KOPT-K1 (cell line): ENCODE results near the gene PLEKHA8.

Experiments
- H3K27ac ChIP-seq: fragments of 200-600 bp; sonication (generic); 2 replicates; pipeline ENCODE4 v1.5.1; 2016; ENCODE audit warnings: antibody characterized with exemption, mild to moderate bottlenecking, low read depth, low read length; ENCODE audit not compliant: poor library complexity, severe bottlenecking
- H3K36me3 ChIP-seq: fragments of 200-600 bp; sonication (generic); 2 replicates; pipeline ENCODE4 v1.5.1; 2017; ENCODE audit warnings: antibody characterized with exemption, mild to moderate bottlenecking, low read length, moderate library complexity; ENCODE audit not compliant: insufficient read depth
- H3K9me3 ChIP-seq: fragments of 200-600 bp; sonication (generic); 2 replicates; pipeline ENCODE4 v1.5.1; 2017; ENCODE audit warnings: antibody characterized with exemption, low read length, mild to moderate bottlenecking; ENCODE audit not compliant: insufficient read depth, poor library complexity, severe bottlenecking

The PLEKHA8 gene

GRCh38 chr7:30147785-30148184 is 119.6 kb downstream of the PLEKHA8 start:
- H3K27ac ChIP-seq = peak overlapping the region; percentile 54
- no peaks in the 10 kb centered on the region for H3K9me3 ChIP-seq
- H3K36me3 ChIP-seq = no peaks in the 10 kb centered on the region

DNA sequence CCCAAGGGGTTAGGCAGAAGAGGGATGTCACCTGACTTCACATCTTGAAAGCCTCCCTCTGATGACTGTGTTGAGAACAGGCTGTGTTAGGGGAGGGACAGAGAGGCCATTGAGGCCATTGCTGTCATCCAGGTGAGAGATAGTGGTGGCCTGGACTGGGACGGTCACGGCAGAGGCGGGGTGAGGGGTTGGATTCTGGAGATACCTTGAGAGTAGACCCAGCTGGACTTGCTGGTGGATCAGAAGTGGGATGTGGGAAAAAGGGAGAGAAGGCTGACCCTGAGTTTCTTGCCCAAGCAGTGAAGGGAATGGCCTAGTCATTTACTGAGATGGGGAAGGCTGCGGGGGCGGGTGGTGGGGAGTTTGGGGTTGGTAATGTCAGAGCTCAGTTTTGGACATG is 120.2 kb downstream of the PLEKHA8 start:
- H3K9me3 ChIP-seq = no peaks in the 10 kb centered on the region
- H3K36me3 ChIP-seq = no peaks in the 10 kb centered on the region
- H3K27ac ChIP-seq = peak overlapping the region; percentile 54

GRCh38 chr7:30148951-30149459 is 120.8 kb downstream of the PLEKHA8 start:
- no peaks in the 10 kb centered on the region for H3K9me3 ChIP-seq
- H3K36me3 ChIP-seq = no peaks in the 10 kb centered on the region
- peak overlapping the region; percentile 54 for H3K27ac ChIP-seq

DNA sequence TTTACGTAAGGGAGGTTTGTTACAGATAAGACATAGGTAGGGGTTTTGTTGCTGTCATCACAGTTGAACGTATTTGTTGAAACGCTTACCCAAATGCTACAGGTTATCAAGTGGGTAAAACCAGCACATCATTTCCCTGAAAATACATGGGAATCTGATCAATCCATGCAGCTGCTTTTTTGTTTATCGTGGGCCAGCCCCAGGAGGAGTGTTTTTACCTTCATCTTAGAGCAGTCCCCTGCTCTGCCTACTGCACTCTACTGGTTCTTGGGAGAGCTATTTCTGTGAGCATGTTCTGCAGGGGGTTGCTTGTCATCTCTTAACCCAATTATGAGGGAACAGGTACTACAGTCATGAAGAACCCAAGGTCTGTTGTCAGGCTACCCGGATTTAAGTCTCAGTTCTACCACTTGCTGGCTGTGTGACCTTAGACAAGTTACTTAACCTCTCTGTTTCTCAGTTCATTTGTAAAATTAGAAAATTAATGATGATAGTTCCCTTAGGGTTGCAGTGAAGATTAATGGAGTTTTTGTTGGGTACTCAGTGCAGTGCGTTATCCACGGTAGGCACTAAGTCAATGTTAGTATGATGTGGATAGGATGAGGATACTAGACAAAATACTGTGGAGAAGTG is 121.5 kb downstream of the PLEKHA8 start:
- H3K9me3 ChIP-seq = no peaks in the 10 kb centered on the region
- peak overlapping the region; percentile 54 for H3K27ac ChIP-seq
- no peaks in the 10 kb centered on the region for H3K36me3 ChIP-seq

GRCh38 chr7:30150711-30151110 is 122.5 kb downstream of the PLEKHA8 start:
- Histone ChIP-seq H3K9me3 (no peaks in the 10 kb centered on the region), H3K36me3 (no peaks in the 10 kb centered on the region), H3K27ac (no peak overlapping the region)

- no peaks in the 10 kb centered on the region for H3K36me3 ChIP-seq
- no peak overlapping the region for H3K27ac ChIP-seq
- no peaks in the 10 kb centered on the region for H3K9me3 ChIP-seq
Measured at GRCh38 chr7:30154111-30154587, 125.9 kb downstream of the PLEKHA8 start.

DNA sequence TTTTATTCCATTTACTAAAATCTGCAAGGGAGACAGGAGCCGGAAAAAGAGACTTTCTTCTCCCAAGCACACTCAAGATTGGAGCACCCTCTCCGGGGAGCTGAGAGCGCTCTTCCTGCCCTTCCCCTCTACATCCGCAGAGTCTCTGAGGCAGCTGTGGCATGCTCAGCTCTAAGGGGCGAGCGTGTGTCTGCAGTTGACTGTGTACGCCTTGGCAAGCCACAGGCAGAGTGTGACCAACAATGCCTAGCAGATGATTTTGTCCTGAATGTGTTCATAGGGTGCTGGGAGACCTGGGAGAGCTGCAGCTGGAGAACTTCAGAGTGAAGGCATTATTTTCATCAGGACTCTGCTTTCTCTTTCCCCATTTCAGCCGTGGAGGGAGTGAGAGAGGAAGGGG is 127.3 kb downstream of the PLEKHA8 start:
- H3K27ac ChIP-seq = no peak overlapping the region
- H3K36me3 ChIP-seq = no peaks in the 10 kb centered on the region
- H3K9me3 ChIP-seq = no peaks in the 10 kb centered on the region

DNA sequence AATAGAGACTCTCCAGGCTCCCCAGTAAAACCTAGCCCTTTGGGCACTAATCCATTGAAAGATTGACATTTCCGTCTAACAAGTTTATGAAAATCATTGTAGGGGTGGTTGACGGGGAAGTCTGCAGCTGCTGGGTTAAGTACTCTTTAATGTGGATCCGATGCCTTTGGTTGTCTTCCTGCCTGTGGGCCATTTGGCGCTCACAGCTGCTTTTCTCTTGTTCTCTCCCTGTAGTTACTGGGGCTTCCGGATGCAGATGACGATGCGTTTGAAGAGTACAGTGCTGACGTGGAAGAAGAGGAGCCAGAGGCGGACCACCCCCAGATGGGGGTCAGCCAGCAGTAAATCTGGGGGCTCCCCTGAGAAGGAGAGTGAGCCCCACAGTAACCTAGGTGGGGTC is 129.0 kb downstream of the PLEKHA8 start:
- H3K27ac ChIP-seq = peak overlapping the region; percentile 48
- no peaks in the 10 kb centered on the region for H3K9me3 ChIP-seq
- H3K36me3 ChIP-seq = no peaks in the 10 kb centered on the region

GRCh38 chr7:30159163-30159562 is 131.0 kb downstream of the PLEKHA8 start:
- H3K36me3 ChIP-seq = no peaks in the 10 kb centered on the region

GRCh38 chr7:30159698-30160143 is 131.5 kb downstream of the PLEKHA8 start:
- Histone ChIP-seq H3K27ac (peak overlapping the region; percentile 33), H3K9me3 (no peaks in the 10 kb centered on the region), H3K36me3 (no peaks in the 10 kb centered on the region)

More at GRCh38 chr7:30159163-30159562, 131.0 kb downstream of the PLEKHA8 start:
- no peaks in the 10 kb centered on the region for H3K9me3 ChIP-seq
- H3K27ac ChIP-seq = no peak overlapping the region

DNA sequence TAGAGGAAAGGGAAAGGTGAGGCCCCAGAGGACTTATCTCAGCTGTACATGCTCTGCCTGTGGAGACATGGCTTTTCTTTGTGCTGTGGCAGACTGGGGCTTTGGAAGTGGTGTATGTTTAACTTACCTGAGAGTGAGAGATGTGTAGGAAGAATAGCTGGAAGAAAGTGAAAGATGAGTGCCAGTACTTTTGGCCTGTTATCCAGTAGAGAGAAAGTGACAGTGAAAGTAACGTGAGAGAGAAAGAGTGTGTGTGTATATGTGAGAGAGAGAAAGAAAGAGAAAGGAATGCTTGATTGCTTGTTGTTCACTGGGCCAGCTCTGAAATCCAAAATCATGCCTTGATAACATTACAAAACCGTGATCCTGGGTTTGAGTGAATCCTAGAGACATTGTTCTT is 132.1 kb downstream of the PLEKHA8 start:
- no peaks in the 10 kb centered on the region for H3K36me3 ChIP-seq
- peak overlapping the region; percentile 33 for H3K27ac ChIP-seq
- no peaks in the 10 kb centered on the region for H3K9me3 ChIP-seq

- Histone ChIP-seq H3K27ac (peak overlapping the region; percentile 23), H3K36me3 (no peaks in the 10 kb centered on the region), H3K9me3 (no peaks in the 10 kb centered on the region)
Measured at GRCh38 chr7:30162133-30162532, 133.9 kb downstream of the PLEKHA8 start.

DNA sequence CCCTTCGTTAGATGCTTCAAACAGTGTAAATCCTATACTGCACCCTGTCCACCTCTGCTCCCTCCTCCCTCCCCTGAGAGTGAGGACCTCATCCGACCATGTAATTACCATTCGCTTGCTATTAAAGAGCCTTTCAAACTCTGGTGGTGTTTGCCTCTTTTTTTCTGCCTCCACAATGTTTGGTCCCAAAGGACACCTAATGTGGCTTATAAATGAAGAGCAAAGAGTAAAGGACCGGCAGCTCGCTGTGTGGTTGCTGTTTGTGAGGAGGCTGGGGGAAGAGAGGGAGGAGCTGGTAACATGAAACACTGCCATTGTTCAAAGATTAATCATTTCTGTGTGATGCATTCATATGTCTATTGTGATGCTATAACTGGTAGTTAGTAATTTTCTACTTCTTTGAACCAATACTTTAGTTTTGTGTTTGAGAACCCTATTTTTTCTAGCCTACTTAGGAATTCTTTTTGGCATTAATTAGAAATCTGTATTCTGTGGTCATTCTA is 134.5 kb downstream of the PLEKHA8 start:
- Histone ChIP-seq H3K9me3 (no peaks in the 10 kb centered on the region), H3K36me3 (no peaks in the 10 kb centered on the region), H3K27ac (peak overlapping the region; percentile 23)

- Histone ChIP-seq H3K9me3 (no peaks in the 10 kb centered on the region), H3K36me3 (no peaks in the 10 kb centered on the region), H3K27ac (no peak overlapping the region)
Measured at GRCh38 chr7:30163231-30163894, 135.2 kb downstream of the PLEKHA8 start.

DNA sequence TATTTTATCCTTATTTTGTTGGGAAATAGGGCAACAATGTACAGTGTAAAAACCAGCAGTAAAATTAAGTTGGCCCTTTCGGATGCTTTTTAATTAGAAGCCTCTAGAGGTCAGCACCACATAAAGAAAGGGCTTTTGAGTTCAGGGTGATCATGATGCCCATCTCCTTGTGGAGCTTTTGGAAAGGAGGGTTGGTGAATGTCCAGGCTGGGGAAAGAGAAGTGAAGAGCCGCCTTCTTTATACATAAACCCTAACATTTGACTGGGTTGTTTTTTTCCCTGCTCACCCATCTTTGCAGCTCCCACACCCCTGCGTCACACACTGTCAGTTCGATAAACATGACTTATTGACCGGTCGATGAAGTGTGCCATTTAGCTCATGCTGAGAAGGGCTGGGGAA is 136.4 kb downstream of the PLEKHA8 start:
- Histone ChIP-seq H3K27ac (no peak overlapping the region), H3K9me3 (no peaks in the 10 kb centered on the region), H3K36me3 (no peaks in the 10 kb centered on the region)
